ENCODE results near the gene SERPINE3. TPM values are rescaled to one million over a fixed set of nuclear protein-coding genes. Genes with fewer than 3 reads are reported as not detected.

The SERPINE3 gene
- total RNA-seq, 2 experiments from 2014 or later, result not detected

GRCh38 chr13:51370811-51371210, 31.3 kb downstream of the SERPINE3 start:
- POLR2A ChIA-PET, result interaction anchor here (0.5 to 1.1 kb wide), 2 partner anchors 50 to 145 kb away, joined by 4 to 7 read pairs; no protein-coding TSS in a partner anchor
- no peak for DNase-seq (ENCODE audit: low spot score)
- Histone ChIP-seq H3K4me2 (ENCODE audit: low read length) (no peak overlapping the region), H3K9me2 (ENCODE audit: insufficient read depth, low read length) (no peaks in the 10 kb centered on the region), H3K4me1 (ENCODE audit: insufficient read depth, low read length, poor library complexity, severe bottlenecking) (no peaks in the 10 kb centered on the region), H4K20me1 (ENCODE audit: insufficient read depth, low read length) (no peaks in the 10 kb centered on the region), H2AFZ (ENCODE audit: low read length) (no peak overlapping the region), H3K36me3 (ENCODE audit: insufficient read depth, low read length) (peaks cover 97% of the 10 kb centered on the region), H3K79me2 (ENCODE audit: insufficient read depth, low read depth, low read length) (no peaks in the 10 kb centered on the region), H3K4me3 (ENCODE audit: low read depth, low read length, poor library complexity, severe bottlenecking) (no peak overlapping the region), H3K9me3 (ENCODE audit: low read length) (no peaks in the 10 kb centered on the region), H3K27ac (ENCODE audit: low read depth, low read length, poor library complexity, severe bottlenecking) (no peak overlapping the region)
- intact Hi-C loops (cut with micrococcal nuclease; ENCODE audit: unreplicated experiment), result no loop called here
- TF ChIP-seq CTCF (conservative IDR thresholded peaks at IDR 0.05; ENCODE audit: low read length) (no peak), EZH2phosphoT487 (IDR thresholded peaks at IDR 0.05; ENCODE audit: borderline replicate concordance, low read depth, low read length) (no peak)
- no TSS peak for BruUV-seq (replicated peaks)
- CTCF ChIA-PET (ENCODE audit: unreplicated experiment), result no interaction called here

GRCh38 chr13:51371768-51372399, 32.4 kb downstream of the SERPINE3 start:
- Histone ChIP-seq H3K9me2 (ENCODE audit: insufficient read depth, low read length) (no peaks in the 10 kb centered on the region), H3K4me2 (ENCODE audit: low read length) (no peak overlapping the region), H3K4me3 (ENCODE audit: low read depth, low read length, poor library complexity, severe bottlenecking) (no peak overlapping the region), H3K79me2 (ENCODE audit: insufficient read depth, low read depth, low read length) (no peaks in the 10 kb centered on the region), H2AFZ (ENCODE audit: low read length) (no peak overlapping the region), H3K9me3 (ENCODE audit: low read length) (no peaks in the 10 kb centered on the region), H3K27ac (ENCODE audit: low read depth, low read length, poor library complexity, severe bottlenecking) (no peak overlapping the region), H3K36me3 (ENCODE audit: insufficient read depth, low read length) (peaks cover 95% of the 10 kb centered on the region), H3K4me1 (ENCODE audit: insufficient read depth, low read length, poor library complexity, severe bottlenecking) (no peaks in the 10 kb centered on the region), H4K20me1 (ENCODE audit: insufficient read depth, low read length) (no peaks in the 10 kb centered on the region)
- TF ChIP-seq EZH2phosphoT487 (IDR thresholded peaks at IDR 0.05; ENCODE audit: borderline replicate concordance, low read depth, low read length) (no peak), CTCF (conservative IDR thresholded peaks at IDR 0.05; ENCODE audit: low read length) (no peak)
- intact Hi-C loops (cut with micrococcal nuclease; ENCODE audit: unreplicated experiment), result no loop called here
- BruUV-seq (replicated peaks), result no TSS peak
- DNase-seq (ENCODE audit: low spot score), result no peak
- CTCF ChIA-PET (ENCODE audit: unreplicated experiment), result no interaction called here
- POLR2A ChIA-PET, result interaction anchor here (1.2 kb wide), 1 partner anchor 13 kb away, joined by 6 read pairs; no protein-coding TSS in a partner anchor

- no peaks in the 10 kb centered on the region for H3K9me3 ChIP-seq (ENCODE audit: low read length)
- no peak overlapping the region for H3K4me3 ChIP-seq (ENCODE audit: low read depth, low read length, poor library complexity, severe bottlenecking)
- no peaks in the 10 kb centered on the region for H3K4me1 ChIP-seq (ENCODE audit: insufficient read depth, low read length, poor library complexity, severe bottlenecking)
- peaks cover 94% of the 10 kb centered on the region for H3K36me3 ChIP-seq (ENCODE audit: insufficient read depth, low read length)
- intact Hi-C loops (cut with micrococcal nuclease; ENCODE audit: unreplicated experiment), result no loop called here
- no peak overlapping the region for H3K4me2 ChIP-seq (ENCODE audit: low read length)
- BruUV-seq (replicated peaks), result no TSS peak
- no peak for TF ChIP-seq CTCF (conservative IDR thresholded peaks at IDR 0.05; ENCODE audit: low read length)
- no peak for TF ChIP-seq EZH2phosphoT487 (IDR thresholded peaks at IDR 0.05; ENCODE audit: borderline replicate concordance, low read depth, low read length)
- H3K9me2 ChIP-seq (ENCODE audit: insufficient read depth, low read length), result no peaks in the 10 kb centered on the region
- H2AFZ ChIP-seq (ENCODE audit: low read length), result no peak overlapping the region
- H3K79me2 ChIP-seq (ENCODE audit: insufficient read depth, low read depth, low read length), result no peaks in the 10 kb centered on the region
- ChIA-PET CTCF (ENCODE audit: unreplicated experiment) (no interaction called here), POLR2A (no interaction called here)
- DNase-seq (ENCODE audit: low spot score), result no peak
- no peaks in the 10 kb centered on the region for H4K20me1 ChIP-seq (ENCODE audit: insufficient read depth, low read length)
- H3K27ac ChIP-seq (ENCODE audit: low read depth, low read length, poor library complexity, severe bottlenecking), result no peak overlapping the region
Observed at GRCh38 chr13:51373451-51373850, 34.0 kb downstream of the SERPINE3 start.
